ENCODE measurements around the gene AIFM3. TPM values are rescaled to one million over a fixed set of nuclear protein-coding genes. Genes with fewer than 3 reads are reported as not detected.

Gene AIFM3
- total RNA-seq, 1 experiment from 2014 or later = 9.7 TPM

DNA sequence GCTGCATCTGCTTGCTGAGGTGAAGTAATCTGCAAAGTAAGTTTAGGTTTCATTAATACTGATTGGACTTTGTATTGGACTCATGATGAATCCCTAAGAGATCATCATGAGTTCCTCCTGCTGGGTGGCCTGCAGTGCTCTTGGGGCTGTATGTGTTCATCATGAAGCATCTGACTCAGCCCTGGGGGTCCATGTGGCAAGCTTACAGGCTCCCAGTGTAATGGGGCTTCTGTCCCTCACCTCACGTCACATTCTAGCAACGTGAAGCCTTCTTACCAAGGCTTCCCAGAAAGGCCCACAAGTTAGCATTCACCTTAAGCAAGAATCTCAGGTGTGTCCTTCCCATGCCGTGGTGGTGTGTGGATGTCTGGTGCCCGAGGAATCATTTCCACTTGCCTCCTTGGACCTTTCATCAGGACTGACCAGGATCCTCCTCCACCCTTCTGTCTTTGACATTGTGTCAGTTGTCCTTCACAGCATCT, 26.1 kb upstream of the AIFM3 start:
- Histone ChIP-seq H3K27me3 (ENCODE audit: insufficient read depth, low read length) (no peaks in the 10 kb centered on the region), H3K27ac (ENCODE audit: low read depth, low read length) (no peak overlapping the region), H3K9me3 (ENCODE audit: control insufficient read depth in 1 of 2, insufficient read depth in 1 of 2, low read depth in 1 of 2, low read length in 2 of 2) (no peaks in the 10 kb centered on the region), H3K4me1 (ENCODE audit: control insufficient read depth in 1 of 2, insufficient read depth in 2 of 2, low read length in 2 of 2) (peaks cover 14 to 49% of the 10 kb centered on the region in 2 experiments), H3K4me2 (ENCODE audit: low read length) (no peak overlapping the region), H3K79me2 (ENCODE audit: insufficient read depth, low read length) (peaks cover 99% of the 10 kb centered on the region), H3K9ac (ENCODE audit: low read length) (no peak overlapping the region), H3K9me2 (ENCODE audit: insufficient read depth) (no peaks in the 10 kb centered on the region), H3K4me3 (replicated peaks in 1 of 2; ENCODE audit: low read depth in 1 of 2, low read length in 2 of 2) (no peak overlapping the region), H4K20me1 (ENCODE audit: insufficient read depth) (peaks cover 59% of the 10 kb centered on the region; the same call in 1 of the 2 replicates), H3K36me3 (ENCODE audit: control insufficient read depth in 1 of 2, insufficient read depth in 2 of 2, low read length in 2 of 2) (peaks cover 9 to 11% of the 10 kb centered on the region in 2 experiments; a peak in 3 of 4 replicates), H2AFZ (ENCODE audit: low read depth, low read length, poor library complexity, severe bottlenecking) (no peak overlapping the region)
- CTCF ChIA-PET = interaction anchor here (1.6 kb wide), 1 partner anchor 24 kb away, joined by 4 read pairs; the partner anchor contains the start of gene CRKL
- DNase-seq (ENCODE audit: low read depth, low spot score) = no peak
- TF ChIP-seq TCF7L2 (IDR thresholded peaks at IDR 0.05; ENCODE audit: borderline replicate concordance, extremely low read depth, insufficient read depth, insufficient read length) (no peak), ZFX (IDR thresholded peaks at IDR 0.05) (no peak), SIN3A (IDR thresholded peaks at IDR 0.05; ENCODE audit: low read depth) (no peak), EGR1 (IDR thresholded peaks at IDR 0.05; ENCODE audit: low read depth) (no peak), EZH2phosphoT487 (IDR thresholded peaks at IDR 0.05; ENCODE audit: borderline replicate concordance) (no peak), SP1 (IDR thresholded peaks at IDR 0.05; ENCODE audit: low read depth) (no peak), YY1 (IDR thresholded peaks at IDR 0.05; ENCODE audit: extremely low read depth, insufficient replicate concordance, low read depth, low read length) (no peak), ZNF274 (IDR thresholded peaks at IDR 0.05; ENCODE audit: low read depth, low read length) (no peak), ELF1 (IDR thresholded peaks at IDR 0.05; ENCODE audit: borderline replicate concordance, low read depth) (no peak), CEBPB (IDR thresholded peaks at IDR 0.05; ENCODE audit: low read depth) (no peak), POLR2A (IDR thresholded peaks at IDR 0.05; ENCODE audit: borderline replicate concordance, extremely low read depth, insufficient read depth, insufficient read length) (no peak), CBX3 (IDR thresholded peaks at IDR 0.05; ENCODE audit: low read depth) (no peak)
- TF ChIP-seq, protein P1, sequence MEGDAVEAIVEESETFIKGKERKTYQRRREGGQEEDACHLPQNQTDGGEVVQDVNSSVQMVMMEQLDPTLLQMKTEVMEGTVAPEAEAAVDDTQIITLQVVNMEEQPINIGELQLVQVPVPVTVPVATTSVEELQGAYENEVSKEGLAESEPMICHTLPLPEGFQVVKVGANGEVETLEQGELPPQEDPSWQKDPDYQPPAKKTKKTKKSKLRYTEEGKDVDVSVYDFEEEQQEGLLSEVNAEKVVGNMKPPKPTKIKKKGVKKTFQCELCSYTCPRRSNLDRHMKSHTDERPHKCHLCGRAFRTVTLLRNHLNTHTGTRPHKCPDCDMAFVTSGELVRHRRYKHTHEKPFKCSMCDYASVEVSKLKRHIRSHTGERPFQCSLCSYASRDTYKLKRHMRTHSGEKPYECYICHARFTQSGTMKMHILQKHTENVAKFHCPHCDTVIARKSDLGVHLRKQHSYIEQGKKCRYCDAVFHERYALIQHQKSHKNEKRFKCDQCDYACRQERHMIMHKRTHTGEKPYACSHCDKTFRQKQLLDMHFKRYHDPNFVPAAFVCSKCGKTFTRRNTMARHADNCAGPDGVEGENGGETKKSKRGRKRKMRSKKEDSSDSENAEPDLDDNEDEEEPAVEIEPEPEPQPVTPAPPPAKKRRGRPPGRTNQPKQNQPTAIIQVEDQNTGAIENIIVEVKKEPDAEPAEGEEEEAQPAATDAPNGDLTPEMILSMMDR (IDR thresholded peaks at IDR 0.05 in 2 of 3, conservative IDR thresholded peaks at IDR 0.05 in 1 of 3; ENCODE audit: borderline replicate concordance in 1 of 3, insufficient read depth in 1 of 3, low read depth in 2 of 3, low read length in 2 of 3) = no peak
- TF ChIP-seq, protein P2, sequence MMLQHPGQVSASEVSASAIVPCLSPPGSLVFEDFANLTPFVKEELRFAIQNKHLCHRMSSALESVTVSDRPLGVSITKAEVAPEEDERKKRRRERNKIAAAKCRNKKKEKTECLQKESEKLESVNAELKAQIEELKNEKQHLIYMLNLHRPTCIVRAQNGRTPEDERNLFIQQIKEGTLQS (IDR thresholded peaks at IDR 0.05) = no peak
- TF ChIP-seq, protein P3, sequence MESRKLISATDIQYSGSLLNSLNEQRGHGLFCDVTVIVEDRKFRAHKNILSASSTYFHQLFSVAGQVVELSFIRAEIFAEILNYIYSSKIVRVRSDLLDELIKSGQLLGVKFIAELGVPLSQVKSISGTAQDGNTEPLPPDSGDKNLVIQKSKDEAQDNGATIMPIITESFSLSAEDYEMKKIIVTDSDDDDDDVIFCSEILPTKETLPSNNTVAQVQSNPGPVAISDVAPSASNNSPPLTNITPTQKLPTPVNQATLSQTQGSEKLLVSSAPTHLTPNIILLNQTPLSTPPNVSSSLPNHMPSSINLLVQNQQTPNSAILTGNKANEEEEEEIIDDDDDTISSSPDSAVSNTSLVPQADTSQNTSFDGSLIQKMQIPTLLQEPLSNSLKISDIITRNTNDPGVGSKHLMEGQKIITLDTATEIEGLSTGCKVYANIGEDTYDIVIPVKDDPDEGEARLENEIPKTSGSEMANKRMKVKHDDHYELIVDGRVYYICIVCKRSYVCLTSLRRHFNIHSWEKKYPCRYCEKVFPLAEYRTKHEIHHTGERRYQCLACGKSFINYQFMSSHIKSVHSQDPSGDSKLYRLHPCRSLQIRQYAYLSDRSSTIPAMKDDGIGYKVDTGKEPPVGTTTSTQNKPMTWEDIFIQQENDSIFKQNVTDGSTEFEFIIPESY (IDR thresholded peaks at IDR 0.05; ENCODE audit: extremely low read depth, insufficient replicate concordance, low read length) = no peak
- TF ChIP-seq, protein P4, sequence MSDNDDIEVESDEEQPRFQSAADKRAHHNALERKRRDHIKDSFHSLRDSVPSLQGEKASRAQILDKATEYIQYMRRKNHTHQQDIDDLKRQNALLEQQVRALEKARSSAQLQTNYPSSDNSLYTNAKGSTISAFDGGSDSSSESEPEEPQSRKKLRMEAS (IDR thresholded peaks at IDR 0.05) = no peak
- TF ChIP-seq, protein P5, sequence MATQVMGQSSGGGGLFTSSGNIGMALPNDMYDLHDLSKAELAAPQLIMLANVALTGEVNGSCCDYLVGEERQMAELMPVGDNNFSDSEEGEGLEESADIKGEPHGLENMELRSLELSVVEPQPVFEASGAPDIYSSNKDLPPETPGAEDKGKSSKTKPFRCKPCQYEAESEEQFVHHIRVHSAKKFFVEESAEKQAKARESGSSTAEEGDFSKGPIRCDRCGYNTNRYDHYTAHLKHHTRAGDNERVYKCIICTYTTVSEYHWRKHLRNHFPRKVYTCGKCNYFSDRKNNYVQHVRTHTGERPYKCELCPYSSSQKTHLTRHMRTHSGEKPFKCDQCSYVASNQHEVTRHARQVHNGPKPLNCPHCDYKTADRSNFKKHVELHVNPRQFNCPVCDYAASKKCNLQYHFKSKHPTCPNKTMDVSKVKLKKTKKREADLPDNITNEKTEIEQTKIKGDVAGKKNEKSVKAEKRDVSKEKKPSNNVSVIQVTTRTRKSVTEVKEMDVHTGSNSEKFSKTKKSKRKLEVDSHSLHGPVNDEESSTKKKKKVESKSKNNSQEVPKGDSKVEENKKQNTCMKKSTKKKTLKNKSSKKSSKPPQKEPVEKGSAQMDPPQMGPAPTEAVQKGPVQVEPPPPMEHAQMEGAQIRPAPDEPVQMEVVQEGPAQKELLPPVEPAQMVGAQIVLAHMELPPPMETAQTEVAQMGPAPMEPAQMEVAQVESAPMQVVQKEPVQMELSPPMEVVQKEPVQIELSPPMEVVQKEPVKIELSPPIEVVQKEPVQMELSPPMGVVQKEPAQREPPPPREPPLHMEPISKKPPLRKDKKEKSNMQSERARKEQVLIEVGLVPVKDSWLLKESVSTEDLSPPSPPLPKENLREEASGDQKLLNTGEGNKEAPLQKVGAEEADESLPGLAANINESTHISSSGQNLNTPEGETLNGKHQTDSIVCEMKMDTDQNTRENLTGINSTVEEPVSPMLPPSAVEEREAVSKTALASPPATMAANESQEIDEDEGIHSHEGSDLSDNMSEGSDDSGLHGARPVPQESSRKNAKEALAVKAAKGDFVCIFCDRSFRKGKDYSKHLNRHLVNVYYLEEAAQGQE (IDR thresholded peaks at IDR 0.05; ENCODE audit: low read depth) = no peak
- BruUV-seq (replicated peaks) = no TSS peak
- intact Hi-C loops (cut with micrococcal nuclease) = no loop called here
- ATAC-seq = no peak
- RAD21 ChIA-PET (ENCODE audit: low non-redundant PET in 1 of 2, low total read pairs in 2 of 2, uncharacterized antibody in 2 of 2, unreplicated experiment in 2 of 2) = no interaction called here
- POLR2A ChIA-PET = no interaction called here
